T-helper 9 cell (primary cell): ENCODE data around the gene OSBP2.

Source experiments
- DNase-seq: peaks from one replicate; pipeline ENCODE4 v3.0.0-alpha.2; 2020

OSBP2 gene

DNA sequence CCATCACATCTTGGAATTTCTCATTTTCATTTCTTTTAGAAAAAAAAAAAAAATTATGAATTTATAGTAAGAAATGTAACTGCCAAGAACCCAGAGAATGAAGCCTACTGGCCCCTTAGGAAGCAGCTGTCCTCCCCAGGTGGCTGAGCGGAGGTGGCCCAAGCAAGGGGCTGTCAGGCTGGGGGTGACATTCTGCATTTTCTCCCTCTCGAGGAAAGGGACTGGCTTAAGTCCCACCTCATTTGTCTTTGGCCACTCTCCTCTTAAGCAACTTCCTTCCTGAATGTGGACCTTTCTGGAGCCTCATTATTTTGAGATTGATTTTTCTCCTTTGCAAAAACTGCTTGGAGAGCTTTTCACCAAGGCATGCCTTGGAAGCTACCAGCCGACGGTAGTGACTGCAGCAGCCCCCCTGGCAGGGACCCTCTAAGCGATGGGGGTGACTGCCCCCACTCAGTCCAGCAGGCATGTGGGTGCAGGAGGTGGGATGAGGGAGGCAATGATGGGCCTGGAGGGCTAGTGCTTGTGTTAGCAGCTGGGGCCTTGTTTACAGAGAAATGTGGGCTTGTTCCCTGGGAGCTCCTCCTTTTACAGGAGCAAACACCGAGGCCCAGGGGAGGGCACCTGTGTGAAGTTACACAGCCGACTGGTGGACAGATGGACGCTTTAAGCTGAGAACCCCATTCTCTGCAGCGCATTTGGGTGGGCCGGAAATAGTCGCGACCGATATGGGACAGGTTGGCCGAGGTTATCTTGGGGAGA is 162.2 kb downstream of the OSBP2 start:
- DNase-seq: no peak

- no peak for DNase-seq
Measured at GRCh38 chr22:30857791-30858190, 163.1 kb downstream of the OSBP2 start.

GRCh38 chr22:30858976-30859713 is 164.5 kb downstream of the OSBP2 start:
- DNase-seq: no peak

- no peak for DNase-seq
Measured at GRCh38 chr22:30859714-30860095, 165.0 kb downstream of the OSBP2 start.

DNA sequence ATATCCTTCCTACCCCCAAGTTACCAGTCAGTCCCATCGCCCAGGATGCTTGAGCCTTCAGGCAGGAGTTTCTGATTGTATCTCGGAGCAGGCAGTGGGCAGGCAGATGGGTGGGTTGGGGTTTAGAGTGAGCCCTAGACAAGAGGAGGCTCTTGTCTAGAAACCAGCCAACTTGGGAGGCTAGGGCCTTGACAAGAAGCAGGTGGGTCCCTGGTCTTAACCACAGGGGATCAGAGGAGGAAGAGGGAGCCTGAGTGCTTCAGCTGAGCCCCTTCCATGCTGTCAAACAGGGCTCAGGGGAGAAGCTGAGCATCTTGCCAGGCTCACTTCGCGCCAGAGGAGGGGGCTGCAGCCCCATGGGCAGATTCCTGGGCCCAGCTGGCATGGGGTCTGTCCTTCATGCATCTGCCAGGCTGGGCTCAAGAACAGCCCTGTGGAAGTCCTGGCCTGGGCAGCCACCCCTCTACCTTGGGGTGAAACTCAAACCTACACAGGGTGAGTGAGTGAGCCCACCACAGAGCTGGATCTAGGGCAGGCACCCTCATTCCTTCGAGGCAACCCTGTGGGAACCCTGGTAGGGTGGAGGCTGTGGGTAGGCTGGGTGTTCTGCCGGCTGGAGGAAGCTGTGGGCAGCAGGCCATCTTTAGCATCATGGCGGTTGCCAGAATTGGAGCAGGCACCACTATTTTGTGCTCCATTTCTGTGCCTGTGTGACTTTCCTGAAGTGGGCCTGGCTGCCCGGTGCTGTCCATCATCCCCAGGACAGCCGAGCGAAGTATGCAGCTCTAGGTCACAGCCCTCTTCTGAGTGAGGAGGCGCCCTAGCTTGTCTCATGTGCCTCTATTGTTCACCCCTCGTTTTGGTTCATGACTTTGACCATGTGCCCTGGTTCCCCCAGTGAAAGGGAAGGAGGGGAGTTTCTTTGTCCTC is 165.8 kb downstream of the OSBP2 start:
- no peak for DNase-seq

- DNase-seq: no peak
Measured at GRCh38 chr22:30861131-30861530, 166.5 kb downstream of the OSBP2 start.

GRCh38 chr22:30861688-30862552 is 167.2 kb downstream of the OSBP2 start:
- DNase-seq: no peak

GRCh38 chr22:30863081-30863833 is 168.6 kb downstream of the OSBP2 start:
- DNase-seq: no peak

- DNase-seq: no peak
Measured at GRCh38 chr22:30864441-30865420, 170.1 kb downstream of the OSBP2 start.

DNA sequence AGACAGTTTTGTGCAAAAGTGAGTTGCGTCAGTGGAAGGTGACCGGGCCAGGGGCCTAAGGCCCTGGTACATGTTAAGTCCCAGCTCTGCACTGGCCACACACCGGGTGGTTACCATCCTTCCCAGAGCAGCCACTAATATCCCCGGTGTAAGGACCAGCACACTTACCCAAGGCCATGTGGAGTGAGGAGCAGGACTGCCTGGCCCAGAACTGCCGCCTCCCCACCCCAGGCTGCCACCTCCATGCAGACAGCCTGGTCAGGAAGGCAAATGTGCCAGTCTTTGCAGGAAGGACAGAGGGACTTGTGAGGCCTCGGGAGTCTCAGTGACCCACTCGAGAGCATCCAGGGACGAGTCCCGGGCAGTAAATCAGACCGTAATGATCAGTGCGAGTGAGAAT is 171.0 kb downstream of the OSBP2 start:
- no peak for DNase-seq

- DNase-seq: no peak
Measured at GRCh38 chr22:30866216-30866615, 171.5 kb downstream of the OSBP2 start.

GRCh38 chr22:30866811-30867271 is 172.2 kb downstream of the OSBP2 start:
- no peak for DNase-seq

GRCh38 chr22:30867746-30868662 is 173.3 kb downstream of the OSBP2 start:
- no peak for DNase-seq

GRCh38 chr22:30868663-30869385 is 174.2 kb downstream of the OSBP2 start:
- no peak for DNase-seq

DNA sequence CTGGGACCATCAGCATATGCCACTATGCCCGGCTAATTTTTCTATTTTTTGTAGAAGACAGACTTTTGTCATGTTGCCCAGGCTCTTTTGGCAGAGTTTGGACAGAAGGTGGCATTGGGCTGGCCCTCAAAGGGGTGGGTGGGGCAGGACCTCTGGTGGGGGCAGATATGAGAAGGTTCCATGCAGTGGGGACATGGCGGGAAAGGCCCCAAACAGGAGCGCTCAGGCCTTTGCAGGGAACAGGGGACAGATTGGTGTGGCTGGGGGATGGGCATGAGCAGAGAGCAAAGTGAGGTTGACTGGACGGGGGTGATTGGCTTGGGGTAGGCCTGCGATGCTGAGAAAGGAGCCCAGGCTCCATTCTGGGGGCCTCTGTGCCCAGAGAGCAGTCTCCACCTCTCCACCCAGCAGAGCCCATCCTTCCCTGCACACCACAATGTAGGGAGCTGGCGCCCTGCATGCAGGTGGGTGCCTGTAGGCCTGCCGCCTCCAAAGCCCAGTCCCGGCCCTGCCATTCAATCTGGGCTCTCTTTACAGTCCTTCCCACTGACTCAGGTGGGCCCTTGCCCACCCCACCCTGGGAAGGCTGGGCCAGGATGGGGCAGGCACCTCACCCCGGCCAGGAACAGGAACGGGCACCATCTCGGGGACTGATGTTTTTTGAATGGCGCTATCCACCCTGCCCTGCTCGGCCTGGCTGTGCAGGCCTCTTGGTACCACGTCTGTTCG is 175.2 kb downstream of the OSBP2 start:
- no peak for DNase-seq

DNA sequence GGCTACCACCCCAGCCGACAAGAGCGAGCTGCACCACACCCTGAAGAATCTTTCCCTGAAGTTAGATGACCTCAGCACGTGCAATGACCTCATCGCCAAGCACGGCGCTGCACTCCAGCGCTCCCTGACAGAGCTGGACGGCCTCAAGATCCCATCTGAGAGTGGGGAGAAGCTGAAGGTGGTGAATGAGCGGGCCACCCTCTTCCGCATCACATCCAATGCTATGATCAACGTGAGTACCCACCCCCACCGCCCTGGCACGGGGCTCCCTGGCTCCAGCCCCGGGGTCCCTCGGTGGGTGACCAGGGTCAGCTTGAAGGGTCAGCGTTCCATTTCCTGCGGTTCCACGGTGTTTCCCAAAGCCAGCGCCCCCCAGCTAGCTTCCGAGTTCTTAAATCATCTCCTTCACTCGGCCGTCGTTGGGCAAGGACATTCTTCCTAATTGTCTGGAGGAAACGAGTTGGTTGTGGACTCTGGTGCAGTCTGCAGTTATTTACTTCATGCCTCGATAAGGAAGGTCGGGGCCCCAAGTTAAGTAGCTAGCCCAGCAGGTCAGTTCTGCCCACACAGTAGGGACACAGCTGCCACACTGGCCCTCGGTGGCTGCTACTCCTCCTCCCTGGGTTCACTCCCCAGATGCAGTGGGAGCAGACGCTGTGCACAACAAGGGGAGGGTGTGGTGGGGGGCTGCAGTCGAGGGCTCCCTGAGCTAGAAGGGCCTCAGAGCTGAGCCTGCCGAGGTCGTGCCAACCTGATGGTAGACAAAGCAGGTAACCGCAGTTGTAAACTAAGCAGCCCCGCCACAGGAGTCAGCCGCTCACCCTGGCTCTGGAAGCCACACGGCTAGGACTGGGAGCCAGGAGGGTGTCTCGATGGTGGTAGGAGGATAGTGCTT is 176.0 kb downstream of the OSBP2 start:
- no peak for DNase-seq
